GM12878 (cell line): ENCODE data around the gene APOBEC2. TPM values are rescaled to one million over a fixed set of nuclear protein-coding genes. Genes with fewer than 3 reads are reported as not detected.

Source experiments
- ATAC-seq: fragments of 200-7000 bp; cut with Tn5 transposase; 3 replicates; pipeline ENCODE4 v1.9.1; 2020; ENCODE audit warnings: mild to moderate bottlenecking, moderate library complexity
- BruUV-seq: library from RNA; stranded (reverse); fragments of 400-500 nt; replicated peaks from 2 replicates; lab custom pipeline; 2021; lab: Mats Ljungman, UMichigan
- CTCF ChIA-PET: fragments of 300-600 bp; sonication (Branson Sonifier 250); formaldehyde crosslinking; extraction: SDS; loops from one replicate; lab custom pipeline; 2021; ENCODE audit warnings: inconsistent platforms; lab: Yijun Ruan, JAX
- POLR2A ChIA-PET: fragments of 350-600 bp; formaldehyde crosslinking; extraction: SDS; loops from one replicate; lab custom pipeline; 2021; ENCODE audit warnings: inconsistent platforms; lab: Charles Lee
- RAD21 ChIA-PET: fragments of 300-600 bp; sonication (Branson Sonifier 250); formaldehyde crosslinking; loops from one replicate; lab custom pipeline; 2023; ENCODE audit warnings: antibody characterized with exemption; ENCODE audit not compliant: unreplicated experiment; lab: Charles Lee
- SMC1A ChIA-PET: fragments of 300-600 bp; sonication (Branson Sonifier 250); formaldehyde crosslinking; loops from one replicate; lab custom pipeline; 2023; ENCODE audit not compliant: unreplicated experiment, uncharacterized antibody; lab: Charles Lee
- DNase-seq: peaks from one replicate; pipeline ENCODE4 v3.0.0-alpha.2; 2011; ENCODE audit warnings: low read depth, low spot score
- FAIRE-seq: peaks from 3 replicates; lab custom pipeline; 2011; peaks lifted over from hg19 to GRCh38; lab: Jason Lieb, UNC
- H2AFZ ChIP-seq: 2 replicates; pipeline ENCODE4 v1.6.0; 2011; ENCODE audit warnings: low read depth, low read length, control low read depth; ENCODE audit not compliant: control insufficient read depth
- H3K27ac ChIP-seq: 2 replicates; pipeline ENCODE4 v1.5.1; 2011; ENCODE audit warnings: control low read depth; ENCODE audit not compliant: control insufficient read depth, insufficient read depth
- H3K27me3 ChIP-seq, 2 experiments: replicated peaks in 1 of 2; 2 replicates each; pipeline versions ENCODE4 v1.6.0 to v1.6.1; 2011; ENCODE audit warnings: low read length in 1 of 2; ENCODE audit not compliant: control insufficient read depth in 2 of 2, insufficient read depth in 2 of 2
- H3K36me3 ChIP-seq, 2 experiments: 2 replicates each; pipeline ENCODE4 v1.5.1; 2011; ENCODE audit warnings: low read length in 1 of 2; ENCODE audit not compliant: control insufficient read depth in 2 of 2, insufficient read depth in 2 of 2
- H3K4me1 ChIP-seq: 2 replicates; pipeline ENCODE4 v1.6.1; 2011; ENCODE audit warnings: mild to moderate bottlenecking, low read length, moderate library complexity, mixed read lengths; ENCODE audit not compliant: control insufficient read depth, insufficient read depth
- H3K4me2 ChIP-seq: 2 replicates; pipeline ENCODE4 v1.6.0; 2011; ENCODE audit warnings: control low read depth; ENCODE audit not compliant: control insufficient read depth, insufficient read depth
- H3K4me3 ChIP-seq: fragments of 200-600 bp; sonication (generic); 2 replicates; pipeline ENCODE4 v1.5.1; 2016
- H3K79me2 ChIP-seq: 2 replicates; pipeline ENCODE4 v1.6.0; 2011; ENCODE audit warnings: low read length; ENCODE audit not compliant: control insufficient read depth, insufficient read depth
- H3K9ac ChIP-seq: 2 replicates; pipeline ENCODE4 v1.8.0; 2011; ENCODE audit warnings: low read length, control low read depth, mixed read lengths; ENCODE audit not compliant: control insufficient read depth, insufficient read depth
- H3K9me3 ChIP-seq: replicated peaks from 3 replicates; pipeline ENCODE4 v1.5.1; 2011; ENCODE audit warnings: mild to moderate bottlenecking, low read length; ENCODE audit not compliant: control insufficient read depth, insufficient read depth
- H4K20me1 ChIP-seq: 2 replicates; pipeline ENCODE4 v1.6.0; 2011; ENCODE audit not compliant: control insufficient read depth, insufficient read depth
- EGR1 ChIP-seq, 2 experiments: IDR thresholded peaks; 1 replicate in 1 of 2; 2 replicates in 1 of 2; pipeline ENCODE4 v1.6.1; 2011 to 2012; ENCODE audit warnings: low read depth in 2 of 2, low read length in 2 of 2, borderline replicate concordance in 1 of 2, mild to moderate bottlenecking in 1 of 2, moderate library complexity in 1 of 2
- EZH2 ChIP-seq: IDR thresholded peaks from 2 replicates; pipeline ENCODE4 v1.6.1; 2012; ENCODE audit warnings: low read depth, mild to moderate bottlenecking, control low read depth, inconsistent platforms, low read length, borderline replicate concordance; ENCODE audit not compliant: control insufficient read depth
- JUNB ChIP-seq: IDR thresholded peaks from 2 replicates; pipeline ENCODE4 v1.6.1; 2016; ENCODE audit warnings: antibody characterized with exemption, mild to moderate bottlenecking
- MYB ChIP-seq: fragments of 150-350 bp; IDR thresholded peaks from 2 replicates; pipeline ENCODE4 v1.6.1; 2014; ENCODE audit warnings: mild to moderate bottlenecking, low read depth, low read length, borderline replicate concordance
- NR2F1 ChIP-seq: fragments of 450-650 bp; conservative IDR thresholded peaks from 2 replicates; pipeline ENCODE4 v1.6.1; 2017; ENCODE audit warnings: mild to moderate bottlenecking
- POLR2A ChIP-seq: IDR thresholded peaks from 2 replicates; pipeline ENCODE4 v1.6.1; 2011; ENCODE audit warnings: low read depth, mild to moderate bottlenecking, low read length
- POLR2AphosphoS2 ChIP-seq: IDR thresholded peaks from 2 replicates; pipeline ENCODE4 v1.6.1; 2011; ENCODE audit warnings: low read depth, mild to moderate bottlenecking, low read length, improper control_type of control experiment, moderate library complexity
- RELA ChIP-seq: fragments of 450-650 bp; IDR thresholded peaks from 2 replicates; pipeline ENCODE4 v1.8.0; 2014; ENCODE audit warnings: borderline replicate concordance; ENCODE audit not compliant: partially characterized antibody
- RFX5 ChIP-seq: IDR thresholded peaks from 2 replicates; pipeline ENCODE4 v1.6.1; 2011; ENCODE audit warnings: low read depth, low read length, improper control_type of control experiment
- SIN3A ChIP-seq: IDR thresholded peaks from 2 replicates; pipeline ENCODE4 v1.6.1; 2012; ENCODE audit warnings: low read depth, low read length, improper control_type of control experiment
- SMAD1 ChIP-seq: fragments of 450-650 bp; IDR thresholded peaks from 2 replicates; pipeline ENCODE4 v1.6.1; 2018; ENCODE audit warnings: mild to moderate bottlenecking, low read depth; ENCODE audit not compliant: partially characterized antibody
- SMARCA5 ChIP-seq: fragments of 450-650 bp; IDR thresholded peaks from 2 replicates; pipeline ENCODE4 v1.6.1; 2017; ENCODE audit warnings: mild to moderate bottlenecking
- SREBF1 ChIP-seq: IDR thresholded peaks from 2 replicates; pipeline ENCODE4 v1.6.1; 2012; ENCODE audit warnings: mild to moderate bottlenecking, low read length
- SREBF2 ChIP-seq: IDR thresholded peaks from 2 replicates; pipeline ENCODE4 v1.6.1; 2012; ENCODE audit warnings: mild to moderate bottlenecking, low read length
- TARDBP ChIP-seq: IDR thresholded peaks from 2 replicates; pipeline ENCODE4 v1.6.1; 2016; ENCODE audit warnings: borderline replicate concordance
- TCF3 ChIP-seq: IDR thresholded peaks from 2 replicates; pipeline ENCODE4 v1.6.1; 2012; ENCODE audit warnings: low read depth, mild to moderate bottlenecking, low read length, borderline replicate concordance; ENCODE audit not compliant: insufficient read depth
- YY1 ChIP-seq: IDR thresholded peaks from 2 replicates; pipeline ENCODE4 v1.6.1; 2011; ENCODE audit warnings: low read depth, mild to moderate bottlenecking, low read length
- WGBS: methylation state at CpG from one replicate; pipeline ENCODE4 v1.1.6; 2016; ENCODE audit warnings: low lambda C conversion rate; ENCODE audit not compliant: insufficient replicate concordance, insufficient coverage; ENCODE audit errors: missing lambda C conversion rate; 5-methylcytosine and 5-hydroxymethylcytosine counted together
- in situ Hi-C: fragments of 300-500 bp; cut with MboI; formaldehyde crosslinking; loops from 9 replicates; pipeline ENCODE4 v1.14.3; 2018; ENCODE audit warnings: mixed read lengths
- intact Hi-C: fragments of 100-400 bp; cut with micrococcal nuclease; formaldehyde crosslinking; loops from one replicate; pipeline ENCODE4 v1.14.2; 2022; ENCODE audit not compliant: unreplicated experiment
- polyA plus RNA-seq, 11 experiments: library from polyadenylated mRNA; depleted of rRNA in 4 of 11; unstranded in 6 of 11; stranded (reverse) in 5 of 11; fragments of >200 nt; fragmentation: Nextera tagmentation in 4 of 11; fragmentation: Illumina TruSeq in 1 of 11; extraction: Ambion mirVana in 4 of 11; extraction: Trizol in 1 of 11; gene quantifications; 1 replicate in 1 of 11; 2 replicates in 10 of 11; pipeline versions ENCODE4 v1.2.1 to v1.2.3, GENCODE V29; 2011 to 2016; ENCODE audit warnings: inconsistent platforms in 2 of 11, missing spikeins in 2 of 11, low read depth in 1 of 11
- total RNA-seq, 4 experiments: library from RNA; depleted of rRNA in 3 of 4; stranded (reverse); fragments of >200 nt in 3 of 4; fragmentation: Illumina TruSeq in 1 of 4; extraction: Trizol in 1 of 4; gene quantifications; 2 replicates each; pipeline versions ENCODE4 v1.2.1 to v1.2.3, GENCODE V29; 2013 to 2021
- TF ChIP-seq, protein P1 (sequence below): fragments of 450-650 bp; formaldehyde crosslinking; IDR thresholded peaks from 2 replicates; pipeline ENCODE4 v1.4.0; 2022; ENCODE audit warnings: mild to moderate bottlenecking, moderate library complexity
- TF ChIP-seq, protein P2 (sequence below), 3 experiments: IDR thresholded peaks in 2 of 3; conservative IDR thresholded peaks in 1 of 3; 2 replicates each; pipeline ENCODE4 v1.5.1; 2011; ENCODE audit warnings: low read depth in 3 of 3, low read length in 3 of 3, mild to moderate bottlenecking in 3 of 3, control low read depth in 2 of 3, moderate library complexity in 2 of 3, inconsistent platforms in 1 of 3, mixed read lengths in 1 of 3; ENCODE audit not compliant: control insufficient read depth in 2 of 3, insufficient read depth in 1 of 3; ENCODE audit errors: extremely low read depth in 1 of 3

The APOBEC2 gene
- total and polyA plus RNA-seq, 10 of the 15 experiments (the other 5 are each of a cell fraction or from before 2014, with no cell fraction given): 0.11 to 1.4 (median 0.87) TPM; not detected in 6

DNA sequence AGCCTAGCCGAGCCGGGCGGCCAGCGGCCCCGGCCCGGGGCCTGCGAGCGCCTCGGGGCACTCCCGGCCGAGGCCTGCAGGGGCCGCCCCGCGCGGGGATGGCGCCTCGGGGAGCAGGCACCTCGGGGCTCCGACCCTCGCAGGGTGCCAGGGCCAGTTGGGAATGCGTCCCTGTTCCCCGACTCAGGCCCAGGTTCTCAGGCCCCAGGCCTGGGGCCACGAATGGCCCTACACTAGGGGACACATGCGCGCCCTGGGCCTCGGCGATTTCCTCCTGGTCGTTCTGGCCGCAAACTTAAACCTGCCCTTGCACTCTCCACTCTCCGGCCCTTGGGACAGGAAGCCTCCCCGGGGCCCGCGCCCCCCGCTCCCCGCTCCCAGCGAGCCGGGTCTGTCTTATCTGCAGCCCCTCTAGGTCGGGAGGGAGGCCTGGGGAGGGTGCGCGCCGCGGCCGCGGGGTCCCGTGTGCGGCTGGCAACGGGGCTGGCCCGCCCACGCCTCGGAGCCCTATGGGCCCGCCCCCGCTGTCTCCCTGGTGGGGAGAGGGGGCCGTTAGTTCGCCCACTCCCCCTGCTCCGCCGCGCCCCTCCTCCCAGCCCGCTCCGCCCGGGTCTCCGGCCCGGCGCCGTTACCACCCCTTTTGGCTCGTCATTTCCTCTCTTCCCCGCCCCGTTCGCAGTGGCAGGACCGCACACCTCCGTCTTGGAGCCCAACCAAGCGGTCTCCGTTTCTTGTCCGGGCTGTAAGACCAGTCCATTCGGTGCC, 20.4 kb downstream of the APOBEC2 start:
- RAD21 ChIA-PET: interaction anchor here (0.6 to 1.2 kb wide), 4 partner anchors 10 to 1845 kb away, joined by 3 to 7 read pairs (median 4); partner anchors contain the start of gene KCNK5
- SMC1A ChIA-PET: interaction anchor here (1.0 kb wide), 1 partner anchor 109 kb away, joined by 3 read pairs; no protein-coding TSS in a partner anchor
- Histone ChIP-seq H3K4me1 (peaks cover 7% of the 10 kb centered on the region; the same call in 1 of the 2 replicates), H3K4me3 (peak overlapping the region; percentile 88), H2AFZ (peak overlapping the region; percentile 46), H4K20me1 (no peaks in the 10 kb centered on the region), H3K9ac (peak overlapping the region; percentile 94), H3K27ac (peak overlapping the region; percentile 99), H3K4me2 (peak overlapping the region; percentile 78), H3K79me2 (peaks cover 65% of the 10 kb centered on the region), H3K36me3 (peaks cover 0 to 3% of the 10 kb centered on the region in 2 experiments; a peak in 2 of 4 replicates), H3K27me3 (no peaks in the 10 kb centered on the region), H3K9me3 (no peaks in the 10 kb centered on the region)
- peak; percentile 31 for DNase-seq
- in situ Hi-C loops (no loop called here), intact Hi-C loops (loop anchor here (10.0 kb wide), 1 partner anchor 661 kb away; the partner anchor contains the start of gene TFEB)
- POLR2A ChIA-PET: interaction anchor here (1.0 to 1.5 kb wide), 2 partner anchors 127 to 261 kb away, joined by 3 to 5 read pairs; partner anchors contain the start of gene TREML2
- peak; percentile 59 for FAIRE-seq
- no TSS peak for BruUV-seq
- CTCF ChIA-PET: interaction anchor here (1.0 to 6.5 kb wide), 4 partner anchors 36 to 247 kb away, joined by 3 to 62 read pairs (median 6); partner anchors contain the start of gene UNC5CL
- ATAC-seq: peak; percentile 46
- WGBS: 2% methylated on average over 47 of the region's 74 CpGs
- TF ChIP-seq POLR2AphosphoS2 (peak; percentile 91), EZH2 (no peak), SREBF1 (no peak), EGR1 (IDR thresholded peaks at IDR 0.05; ENCODE audit: borderline replicate concordance in 1 of 2, low read depth in 2 of 2, low read length in 2 of 2) (peak in 1 of 2 experiments; percentile 94; a peak in 2 of 3 replicates), TCF3 (0 out of 2 replicates have a peak, but pooled peaks have one; percentile 16), POLR2A (peak; percentile 76), JUNB (no peak), SIN3A (peak; percentile 19; the same call in 1 of the 2 replicates), TARDBP (no peak), RFX5 (no peak), SMAD1 (peak; percentile 64), YY1 (peak; percentile 45), NR2F1 (peak; percentile 46; the same call in 1 of the 2 replicates), RELA (peak; percentile 41), SREBF2 (no peak), SMARCA5 (peak; percentile 95), MYB (no peak)
- TF ChIP-seq, protein P1, sequence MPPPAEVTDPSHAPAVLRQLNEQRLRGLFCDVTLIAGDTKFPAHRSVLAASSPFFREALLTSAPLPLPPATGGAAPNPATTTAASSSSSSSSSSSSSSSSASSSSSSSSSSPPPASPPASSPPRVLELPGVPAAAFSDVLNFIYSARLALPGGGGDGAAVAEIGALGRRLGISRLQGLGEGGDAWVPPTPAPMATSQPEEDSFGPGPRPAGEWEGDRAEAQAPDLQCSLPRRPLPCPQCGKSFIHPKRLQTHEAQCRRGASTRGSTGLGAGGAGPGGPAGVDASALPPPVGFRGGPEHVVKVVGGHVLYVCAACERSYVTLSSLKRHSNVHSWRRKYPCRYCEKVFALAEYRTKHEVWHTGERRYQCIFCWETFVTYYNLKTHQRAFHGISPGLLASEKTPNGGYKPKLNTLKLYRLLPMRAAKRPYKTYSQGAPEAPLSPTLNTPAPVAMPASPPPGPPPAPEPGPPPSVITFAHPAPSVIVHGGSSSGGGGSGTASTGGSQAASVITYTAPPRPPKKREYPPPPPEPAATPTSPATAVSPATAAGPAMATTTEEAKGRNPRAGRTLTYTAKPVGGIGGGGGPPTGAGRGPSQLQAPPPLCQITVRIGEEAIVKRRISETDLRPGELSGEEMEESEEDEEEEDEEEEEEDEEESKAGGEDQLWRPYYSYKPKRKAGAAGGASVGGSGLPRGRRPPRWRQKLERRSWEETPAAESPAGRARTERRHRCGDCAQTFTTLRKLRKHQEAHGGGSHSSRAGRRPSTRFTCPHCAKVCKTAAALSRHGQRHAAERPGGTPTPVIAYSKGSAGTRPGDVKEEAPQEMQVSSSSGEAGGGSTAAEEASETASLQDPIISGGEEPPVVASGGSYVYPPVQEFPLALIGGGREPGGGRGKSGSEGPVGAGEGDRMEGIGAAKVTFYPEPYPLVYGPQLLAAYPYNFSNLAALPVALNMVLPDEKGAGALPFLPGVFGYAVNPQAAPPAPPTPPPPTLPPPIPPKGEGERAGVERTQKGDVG: no peak
- TF ChIP-seq, protein P2, sequence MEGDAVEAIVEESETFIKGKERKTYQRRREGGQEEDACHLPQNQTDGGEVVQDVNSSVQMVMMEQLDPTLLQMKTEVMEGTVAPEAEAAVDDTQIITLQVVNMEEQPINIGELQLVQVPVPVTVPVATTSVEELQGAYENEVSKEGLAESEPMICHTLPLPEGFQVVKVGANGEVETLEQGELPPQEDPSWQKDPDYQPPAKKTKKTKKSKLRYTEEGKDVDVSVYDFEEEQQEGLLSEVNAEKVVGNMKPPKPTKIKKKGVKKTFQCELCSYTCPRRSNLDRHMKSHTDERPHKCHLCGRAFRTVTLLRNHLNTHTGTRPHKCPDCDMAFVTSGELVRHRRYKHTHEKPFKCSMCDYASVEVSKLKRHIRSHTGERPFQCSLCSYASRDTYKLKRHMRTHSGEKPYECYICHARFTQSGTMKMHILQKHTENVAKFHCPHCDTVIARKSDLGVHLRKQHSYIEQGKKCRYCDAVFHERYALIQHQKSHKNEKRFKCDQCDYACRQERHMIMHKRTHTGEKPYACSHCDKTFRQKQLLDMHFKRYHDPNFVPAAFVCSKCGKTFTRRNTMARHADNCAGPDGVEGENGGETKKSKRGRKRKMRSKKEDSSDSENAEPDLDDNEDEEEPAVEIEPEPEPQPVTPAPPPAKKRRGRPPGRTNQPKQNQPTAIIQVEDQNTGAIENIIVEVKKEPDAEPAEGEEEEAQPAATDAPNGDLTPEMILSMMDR (IDR thresholded peaks at IDR 0.05 in 2 of 3, conservative IDR thresholded peaks at IDR 0.05 in 1 of 3; ENCODE audit: control insufficient read depth in 2 of 3, extremely low read depth in 1 of 3, insufficient read depth in 1 of 3, low read depth in 3 of 3, low read length in 3 of 3): peak in 2 of 3 experiments; percentile 32 to 34; a peak in 4 of 6 replicates
